ENCODE results near the gene FAM124A.

FAM124A gene

GRCh38 chr13:51180853-51181511 is 41.2 kb upstream of the FAM124A start:
- no peak for TF ChIP-seq CTCF (IDR thresholded peaks at IDR 0.05; ENCODE audit: borderline replicate concordance, control extremely low read depth, extremely low read depth, insufficient read depth, missing control alignments)
- DNase-seq (ENCODE audit: low spot score), result no peak
- in situ Hi-C loops (cut with MboI; ENCODE audit: low sequenced_read_pairs, unreplicated experiment), result no loop called here

GRCh38 chr13:51181786-51182383 is 40.3 kb upstream of the FAM124A start:
- in situ Hi-C loops (cut with MboI; ENCODE audit: low sequenced_read_pairs, unreplicated experiment), result no loop called here
- TF ChIP-seq CTCF (IDR thresholded peaks at IDR 0.05; ENCODE audit: borderline replicate concordance, control extremely low read depth, extremely low read depth, insufficient read depth, missing control alignments), result no peak
- no peak for DNase-seq (ENCODE audit: low spot score)

GRCh38 chr13:51191743-51192142 is 30.5 kb upstream of the FAM124A start:
- TF ChIP-seq CTCF (IDR thresholded peaks at IDR 0.05; ENCODE audit: borderline replicate concordance, control extremely low read depth, extremely low read depth, insufficient read depth, missing control alignments), result no peak
- in situ Hi-C loops (cut with MboI; ENCODE audit: low sequenced_read_pairs, unreplicated experiment), result no loop called here
- no peak for DNase-seq (ENCODE audit: low spot score)

GRCh38 chr13:51192348-51192747 is 29.9 kb upstream of the FAM124A start:
- in situ Hi-C loops (cut with MboI; ENCODE audit: low sequenced_read_pairs, unreplicated experiment), result no loop called here

GRCh38 chr13:51193387-51193786 is 28.8 kb upstream of the FAM124A start:
- in situ Hi-C loops (cut with MboI; ENCODE audit: low sequenced_read_pairs, unreplicated experiment), result no loop called here

More at GRCh38 chr13:51192348-51192747, 29.9 kb upstream of the FAM124A start:
- no peak for DNase-seq (ENCODE audit: low spot score)
- no peak for TF ChIP-seq CTCF (IDR thresholded peaks at IDR 0.05; ENCODE audit: borderline replicate concordance, control extremely low read depth, extremely low read depth, insufficient read depth, missing control alignments)

GRCh38 chr13:51194942-51195341 is 27.3 kb upstream of the FAM124A start:
- in situ Hi-C loops (cut with MboI; ENCODE audit: low sequenced_read_pairs, unreplicated experiment), result no loop called here
- no peak for DNase-seq (ENCODE audit: low spot score)
- no peak for TF ChIP-seq CTCF (IDR thresholded peaks at IDR 0.05; ENCODE audit: borderline replicate concordance, control extremely low read depth, extremely low read depth, insufficient read depth, missing control alignments)

More at GRCh38 chr13:51193387-51193786, 28.8 kb upstream of the FAM124A start:
- no peak for TF ChIP-seq CTCF (IDR thresholded peaks at IDR 0.05; ENCODE audit: borderline replicate concordance, control extremely low read depth, extremely low read depth, insufficient read depth, missing control alignments)
- no peak for DNase-seq (ENCODE audit: low spot score)

Data from GM13976 (cell line).